Transverse colon (tissue), 4 donors: ENCODE data around the gene WNT6.

Experiments
- CTCF ChIP-seq, 5 experiments: fragments of 200-600 bp in 3 of 5; fragments of 450-650 bp in 2 of 5; sonication (generic) in 3 of 5; IDR thresholded peaks; 1 replicate in 2 of 5; 2 replicates in 3 of 5; pipeline ENCODE4 v1.5.1; 2016 to 2017; ENCODE audit warnings: antibody characterized with exemption in 5 of 5, inconsistent platforms in 3 of 5, mild to moderate bottlenecking in 2 of 5, moderate library complexity in 1 of 5
- EP300 ChIP-seq: sonication (generic); formaldehyde crosslinking; IDR thresholded peaks from one replicate; pipeline ENCODE4 v1.6.1; 2017; ENCODE audit warnings: antibody characterized with exemption, low read depth
- POLR2A ChIP-seq: fragments of 450-650 bp; IDR thresholded peaks from one replicate; pipeline ENCODE4 v1.6.1; 2016; ENCODE audit warnings: antibody characterized with exemption, mild to moderate bottlenecking, moderate library complexity
- POLR2AphosphoS5 ChIP-seq, 3 donors: sonication (generic); formaldehyde crosslinking; IDR thresholded peaks; one replicate each; pipeline ENCODE4 v1.6.1; 2016; ENCODE audit warnings: antibody characterized with exemption in 3 of 3

DNA sequence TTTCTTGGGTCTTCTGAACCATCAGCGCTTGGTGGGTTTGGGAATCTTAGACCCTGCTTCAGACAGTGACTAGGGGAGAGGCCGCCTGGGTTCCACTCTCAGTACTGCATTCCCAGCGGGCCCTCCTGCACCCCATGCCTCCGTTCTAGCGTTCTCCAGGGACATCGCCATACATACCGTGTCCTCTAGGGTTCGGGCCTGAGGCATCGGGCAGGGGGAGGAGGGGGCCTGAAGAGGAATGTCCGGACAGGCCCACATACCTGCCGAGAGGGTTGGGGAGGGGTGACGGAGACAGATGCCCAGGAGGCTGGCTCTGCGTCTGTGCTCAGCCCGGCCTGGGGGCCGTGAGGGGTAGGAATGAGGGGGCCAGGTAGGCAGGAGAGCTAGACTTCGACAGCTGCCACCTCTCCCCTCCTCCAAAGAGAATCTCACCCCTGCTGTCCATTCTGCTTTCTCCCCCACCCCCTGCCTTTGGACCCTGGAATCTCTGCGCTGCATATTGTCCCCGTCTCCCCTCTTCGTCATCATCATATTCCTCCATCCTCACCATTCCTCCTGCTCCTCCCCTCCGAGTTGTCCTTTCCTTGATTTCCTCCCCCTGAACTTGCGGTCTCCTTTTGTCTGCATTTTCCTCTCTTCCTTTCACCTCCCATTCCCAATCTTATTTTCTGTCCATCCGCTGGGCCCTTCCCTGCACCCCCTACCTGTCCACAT is 13.2 kb downstream of the WNT6 start:
- TF ChIP-seq EP300 (no peak), POLR2A (no peak), CTCF (IDR thresholded peaks at IDR 0.05) (no peak), POLR2AphosphoS5 (IDR thresholded peaks at IDR 0.05) (no peak)
